CD8-positive, alpha-beta memory T cell (primary cell): Measurements from ENCODE around the gene MGST1. TPM values are rescaled to one million over a fixed set of nuclear protein-coding genes. Genes with fewer than 3 reads are reported as not detected.

Experiments
- CTCF ChIA-PET: fragments of 350-600 bp; sonication (Branson Sonifier 250); formaldehyde crosslinking; loops from one replicate; lab custom pipeline; 2021; ENCODE audit warnings: antibody characterized with exemption; lab: Charles Lee
- POLR2A ChIA-PET: fragments of 350-600 bp; sonication (Branson Sonifier 250); formaldehyde crosslinking; loops from one replicate; lab custom pipeline; 2021; ENCODE audit warnings: antibody characterized with exemption; lab: Charles Lee
- DNase-seq, 5 donors: peaks; one replicate each; pipeline versions ENCODE4 v3.0.0 to v3.0.0-alpha.2; 2020 to 2022; ENCODE audit warnings: mixed read lengths in 1 of 5
- H3K27ac ChIP-seq: one replicate; pipeline ENCODE4 v1.7.0; 2013; ENCODE audit warnings: low read depth, mild to moderate bottlenecking, low read length, moderate library complexity
- H3K27me3 ChIP-seq: 2 replicates; pipeline ENCODE4 v1.7.0; 2013; ENCODE audit warnings: low read length, mild to moderate bottlenecking; ENCODE audit not compliant: insufficient read depth, poor library complexity, severe bottlenecking
- H3K36me3 ChIP-seq: 2 replicates; pipeline ENCODE4 v1.7.0; 2013; ENCODE audit warnings: mild to moderate bottlenecking, low read length, moderate library complexity; ENCODE audit not compliant: insufficient read depth
- H3K4me1 ChIP-seq: 2 replicates; pipeline ENCODE4 v1.7.0; 2013; ENCODE audit warnings: mild to moderate bottlenecking, low read length, moderate library complexity; ENCODE audit not compliant: insufficient read depth
- H3K4me3 ChIP-seq: 2 replicates; pipeline ENCODE4 v1.7.0; 2013; ENCODE audit warnings: mild to moderate bottlenecking, low read length
- H3K9me3 ChIP-seq: 2 replicates; pipeline ENCODE4 v1.7.0; 2013; ENCODE audit warnings: mild to moderate bottlenecking, low read length
- H3K27ac Mint-ChIP-seq, 8 donors: one replicate each; pipeline ENCODE4 v1.8.0; 2020 to 2021; ENCODE audit warnings: mixed read lengths in 8 of 8, mild to moderate bottlenecking in 6 of 8, inconsistent platforms in 3 of 8, moderate library complexity in 3 of 8
- H3K27me3 Mint-ChIP-seq, 2 donors: one replicate each; pipeline ENCODE4 v1.8.0; 2020 to 2021; ENCODE audit warnings: mixed read lengths in 2 of 2, mild to moderate bottlenecking in 1 of 2, moderate library complexity in 1 of 2
- H3K36me3 Mint-ChIP-seq, 3 donors: one replicate each; pipeline ENCODE4 v1.8.0; 2020 to 2021; ENCODE audit warnings: mixed read lengths in 3 of 3, inconsistent platforms in 1 of 3, mild to moderate bottlenecking in 1 of 3
- H3K4me1 Mint-ChIP-seq, 3 donors: one replicate each; pipeline ENCODE4 v1.8.0; 2020 to 2021; ENCODE audit warnings: mixed read lengths in 3 of 3, inconsistent platforms in 1 of 3, mild to moderate bottlenecking in 1 of 3
- H3K4me3 Mint-ChIP-seq, 7 donors: one replicate each; pipeline ENCODE4 v1.8.0; 2020 to 2021; ENCODE audit warnings: mixed read lengths in 7 of 7, mild to moderate bottlenecking in 6 of 7, moderate library complexity in 4 of 7, inconsistent platforms in 2 of 7
- H3K9me3 Mint-ChIP-seq, 5 donors: one replicate each; pipeline ENCODE4 v1.8.0; 2020 to 2022; ENCODE audit warnings: mixed read lengths in 5 of 5, mild to moderate bottlenecking in 3 of 5, moderate library complexity in 2 of 5, inconsistent platforms in 1 of 5
- polyA plus RNA-seq: library from polyadenylated mRNA; unstranded; fragments of 300-500 nt; fragmentation: Illumina TruSeq; gene quantifications from one replicate; pipeline ENCODE4 v1.2.3, GENCODE V29; 2021
- total RNA-seq, 2 experiments: library from RNA; stranded (reverse); gene quantifications; one replicate each; pipeline ENCODE4 v1.2.3, GENCODE V29; 2021

The MGST1 gene
- total and polyA plus RNA-seq, 3 experiments from 2014 or later: 0.24 to 0.33 TPM; not detected in 1

GRCh38 chr12:16344269-16344668 is 3.2 kb upstream of the MGST1 start:
- no peak overlapping the region for H3K27ac ChIP-seq
- Mint-ChIP-seq H3K27me3 (peaks cover 0 to 5% of the 10 kb centered on the region in 2 donors), H3K9me3 (peaks cover 0 to 21% (median 4%) of the 10 kb centered on the region in 5 donors), H3K27ac (no peak overlapping the region), H3K4me1 (no peaks in the 10 kb centered on the region), H3K36me3 (no peaks in the 10 kb centered on the region), H3K4me3 (no peak overlapping the region)
- CTCF ChIA-PET: no interaction called here
- DNase-seq: no peak
- no peak overlapping the region for H3K4me3 ChIP-seq
- H3K9me3 ChIP-seq: no peaks in the 10 kb centered on the region
- no peaks in the 10 kb centered on the region for H3K36me3 ChIP-seq
- no peaks in the 10 kb centered on the region for H3K4me1 ChIP-seq
- no peaks in the 10 kb centered on the region for H3K27me3 ChIP-seq
- POLR2A ChIA-PET: no interaction called here

DNA sequence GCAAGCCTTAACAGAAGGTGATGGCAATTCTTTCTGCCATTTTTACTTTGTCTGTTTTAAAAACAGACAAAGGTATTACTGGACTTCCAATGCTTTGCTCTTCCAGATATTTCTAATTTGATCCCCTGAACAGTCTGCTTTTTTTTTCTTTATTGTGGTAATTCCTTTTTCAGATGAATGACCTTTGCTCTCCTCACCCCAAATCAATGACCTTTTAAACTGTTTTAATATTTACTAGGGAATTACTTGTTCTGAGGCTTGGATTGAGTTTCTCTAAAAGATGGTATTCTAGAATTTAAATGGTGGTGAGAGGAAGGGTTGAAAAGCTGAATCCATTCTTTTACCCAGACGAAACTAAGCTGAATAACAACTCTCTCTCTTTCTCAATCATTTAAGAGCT is 2.3 kb upstream of the MGST1 start:
- POLR2A ChIA-PET: no interaction called here
- H3K36me3 ChIP-seq: no peaks in the 10 kb centered on the region
- H3K27ac ChIP-seq: no peak overlapping the region
- no peaks in the 10 kb centered on the region for H3K36me3 Mint-ChIP-seq
- no peaks in the 10 kb centered on the region for H3K4me1 ChIP-seq
- H3K27me3 ChIP-seq: no peaks in the 10 kb centered on the region
- CTCF ChIA-PET: no interaction called here
- no peak overlapping the region for H3K4me3 Mint-ChIP-seq
- H3K9me3 Mint-ChIP-seq: peaks cover 0 to 24% (median 4%) of the 10 kb centered on the region in 5 donors
- no peaks in the 10 kb centered on the region for H3K9me3 ChIP-seq
- peaks cover 0 to 5% of the 10 kb centered on the region in 2 donors for H3K27me3 Mint-ChIP-seq
- no peak overlapping the region for H3K4me3 ChIP-seq
- DNase-seq: no peak
- no peak overlapping the region for H3K27ac Mint-ChIP-seq
- H3K4me1 Mint-ChIP-seq: no peaks in the 10 kb centered on the region

DNA sequence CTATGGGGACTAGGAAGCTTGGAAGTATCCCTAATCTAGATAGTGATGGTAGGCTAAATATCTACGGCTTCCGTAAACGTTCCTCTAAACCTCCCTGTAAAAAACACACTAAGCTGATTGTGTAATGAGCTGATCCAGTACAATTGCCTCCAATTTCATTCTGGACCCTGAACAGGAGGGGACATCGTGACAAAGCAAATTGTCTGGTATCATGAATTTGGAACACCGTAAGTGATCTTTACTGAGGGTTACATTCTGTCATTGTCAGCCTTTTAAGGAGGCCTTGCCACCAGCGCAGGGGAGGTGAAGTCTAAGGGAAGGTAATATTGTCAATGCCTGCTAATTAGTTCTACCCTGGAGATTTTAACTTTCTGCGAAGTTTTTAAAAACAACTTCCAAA is 487 bp upstream of the MGST1 start:
- no peak overlapping the region for H3K27ac Mint-ChIP-seq
- peaks cover 0 to 5% of the 10 kb centered on the region in 2 donors for H3K27me3 Mint-ChIP-seq
- Histone ChIP-seq H3K27me3 (no peaks in the 10 kb centered on the region), H3K4me1 (no peaks in the 10 kb centered on the region), H3K9me3 (no peaks in the 10 kb centered on the region), H3K27ac (no peak overlapping the region), H3K4me3 (no peak overlapping the region), H3K36me3 (no peaks in the 10 kb centered on the region)
- H3K36me3 Mint-ChIP-seq: no peaks in the 10 kb centered on the region
- ChIA-PET CTCF (no interaction called here), POLR2A (no interaction called here)
- no peaks in the 10 kb centered on the region for H3K4me1 Mint-ChIP-seq
- no peak overlapping the region for H3K4me3 Mint-ChIP-seq
- H3K9me3 Mint-ChIP-seq: peaks cover 0 to 21% (median 4%) of the 10 kb centered on the region in 5 donors
- no peak for DNase-seq

DNA sequence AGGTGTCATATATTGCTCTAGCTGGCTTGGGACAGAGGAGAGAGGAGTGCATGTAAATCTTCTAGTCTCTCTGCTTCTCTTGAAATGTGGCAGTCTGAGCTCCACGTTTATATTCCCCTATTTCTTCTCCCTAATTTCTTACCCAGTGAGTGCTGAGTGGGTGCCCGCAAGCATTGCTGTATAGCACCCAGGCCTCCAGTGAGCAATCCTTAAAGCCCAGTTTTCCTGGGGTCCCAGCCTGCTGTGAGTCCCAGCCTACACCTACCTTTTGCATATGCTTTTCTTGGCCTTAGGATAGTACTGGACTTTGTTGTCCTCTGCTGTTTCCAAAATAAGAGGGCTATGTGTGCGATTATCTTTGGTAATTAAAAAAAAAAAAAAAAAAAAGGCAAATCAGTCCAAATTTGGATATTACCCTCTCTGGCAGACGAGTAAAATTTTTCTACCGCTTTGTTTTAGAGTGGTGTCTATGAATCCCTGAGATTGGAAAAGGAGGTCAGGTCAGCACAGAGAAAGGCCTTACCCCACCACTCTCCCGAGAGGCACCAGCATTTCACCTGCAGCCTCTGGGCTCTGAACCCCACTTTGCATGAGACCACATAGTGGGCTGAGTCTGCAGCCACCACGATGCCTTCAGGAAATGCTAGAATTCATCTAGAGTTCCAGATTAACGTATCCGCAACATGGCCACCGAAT is 1.1 kb downstream of the MGST1 start:
- Histone ChIP-seq H3K27ac (no peak overlapping the region), H3K36me3 (no peaks in the 10 kb centered on the region), H3K4me1 (no peaks in the 10 kb centered on the region), H3K27me3 (no peaks in the 10 kb centered on the region), H3K4me3 (no peak overlapping the region), H3K9me3 (no peaks in the 10 kb centered on the region)
- Mint-ChIP-seq H3K36me3 (no peaks in the 10 kb centered on the region), H3K9me3 (peaks cover 0 to 15% (median 2%) of the 10 kb centered on the region in 5 donors), H3K27ac (no peak overlapping the region), H3K4me3 (no peak overlapping the region), H3K27me3 (peaks cover 0 to 5% of the 10 kb centered on the region in 2 donors), H3K4me1 (no peaks in the 10 kb centered on the region)
- ChIA-PET POLR2A (no interaction called here), CTCF (no interaction called here)
- no peak for DNase-seq

GRCh38 chr12:16349131-16349460 is 1.7 kb downstream of the MGST1 start:
- Histone ChIP-seq H3K9me3 (no peaks in the 10 kb centered on the region), H3K27ac (no peak overlapping the region), H3K4me3 (no peak overlapping the region), H3K4me1 (no peaks in the 10 kb centered on the region), H3K27me3 (no peaks in the 10 kb centered on the region), H3K36me3 (no peaks in the 10 kb centered on the region)
- CTCF ChIA-PET: no interaction called here
- Mint-ChIP-seq H3K27me3 (peaks cover 0 to 5% of the 10 kb centered on the region in 2 donors), H3K27ac (no peak overlapping the region), H3K4me1 (no peaks in the 10 kb centered on the region), H3K4me3 (no peak overlapping the region), H3K36me3 (no peaks in the 10 kb centered on the region), H3K9me3 (peaks cover 0 to 15% (median 2%) of the 10 kb centered on the region in 5 donors)
- DNase-seq: no peak
- POLR2A ChIA-PET: no interaction called here

- Histone ChIP-seq H3K4me3 (no peak overlapping the region), H3K27me3 (no peaks in the 10 kb centered on the region), H3K36me3 (no peaks in the 10 kb centered on the region), H3K27ac (no peak overlapping the region), H3K9me3 (no peaks in the 10 kb centered on the region), H3K4me1 (no peaks in the 10 kb centered on the region)
- H3K27ac Mint-ChIP-seq: no peak overlapping the region
- peaks cover 0 to 5% of the 10 kb centered on the region in 2 donors for H3K27me3 Mint-ChIP-seq
- peaks cover 0 to 12% (median 3%) of the 10 kb centered on the region in 5 donors for H3K9me3 Mint-ChIP-seq
- CTCF ChIA-PET: no interaction called here
- POLR2A ChIA-PET: no interaction called here
- no peaks in the 10 kb centered on the region for H3K36me3 Mint-ChIP-seq
- no peak overlapping the region for H3K4me3 Mint-ChIP-seq
- no peak for DNase-seq
- no peaks in the 10 kb centered on the region for H3K4me1 Mint-ChIP-seq
Measured at GRCh38 chr12:16350682-16351081, 3.2 kb downstream of the MGST1 start.

DNA sequence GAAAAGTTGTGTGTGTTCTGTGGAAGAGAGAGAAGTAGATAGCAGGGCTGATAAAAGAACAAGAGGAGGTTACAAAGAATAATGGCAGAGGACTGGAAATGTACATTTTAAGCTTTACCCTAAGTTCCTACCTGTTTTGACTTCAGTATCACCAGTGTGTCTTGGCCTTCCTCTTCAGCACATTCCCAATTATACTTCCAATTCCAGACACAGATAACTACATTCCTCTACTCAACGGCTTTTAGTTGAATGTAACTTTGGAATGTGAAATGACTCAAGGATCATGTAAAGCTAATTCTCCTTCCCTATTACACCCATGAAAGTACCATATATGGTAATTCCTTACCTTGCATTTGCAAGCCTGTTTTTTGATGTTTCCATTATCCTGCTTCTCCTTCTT is 5.0 kb downstream of the MGST1 start:
- ChIA-PET POLR2A (no interaction called here), CTCF (no interaction called here)
- H3K27ac Mint-ChIP-seq: no peak overlapping the region
- no peak overlapping the region for H3K27ac ChIP-seq
- H3K27me3 ChIP-seq: no peaks in the 10 kb centered on the region
- no peak for DNase-seq
- no peaks in the 10 kb centered on the region for H3K36me3 Mint-ChIP-seq
- H3K9me3 ChIP-seq: no peaks in the 10 kb centered on the region
- no peak overlapping the region for H3K4me3 Mint-ChIP-seq
- H3K4me1 ChIP-seq: no peaks in the 10 kb centered on the region
- no peak overlapping the region for H3K4me3 ChIP-seq
- peaks cover 0 to 9% (median 1%) of the 10 kb centered on the region in 5 donors for H3K9me3 Mint-ChIP-seq
- H3K4me1 Mint-ChIP-seq: no peaks in the 10 kb centered on the region
- no peaks in the 10 kb centered on the region for H3K27me3 Mint-ChIP-seq
- H3K36me3 ChIP-seq: no peaks in the 10 kb centered on the region

DNA sequence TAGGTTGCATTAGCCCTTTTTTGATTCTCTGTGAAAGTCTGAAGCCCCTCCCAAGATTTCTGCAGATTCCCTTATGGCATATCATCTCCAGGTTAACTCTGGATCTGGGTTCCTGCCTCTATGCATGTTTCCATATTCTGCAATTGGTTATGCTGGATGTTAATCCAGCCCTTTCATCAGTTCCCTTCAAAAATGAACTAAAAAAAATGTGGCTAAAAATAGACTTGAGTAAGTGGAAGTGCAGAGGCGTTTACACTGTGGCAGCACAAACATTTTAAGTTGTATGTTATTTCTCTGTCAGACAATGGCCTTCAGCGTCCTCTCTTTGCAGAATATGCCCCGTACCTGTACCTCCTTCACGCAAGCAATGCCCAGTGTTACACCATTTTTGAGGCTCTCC is 11.4 kb downstream of the MGST1 start:
- Mint-ChIP-seq H3K36me3 (no peaks in the 10 kb centered on the region), H3K9me3 (peaks cover 0 to 14% (median 5%) of the 10 kb centered on the region in 5 donors), H3K4me1 (no peaks in the 10 kb centered on the region), H3K4me3 (no peak overlapping the region), H3K27me3 (no peaks in the 10 kb centered on the region), H3K27ac (no peak overlapping the region)
- no peaks in the 10 kb centered on the region for H3K4me1 ChIP-seq
- ChIA-PET POLR2A (no interaction called here), CTCF (no interaction called here)
- H3K27ac ChIP-seq: no peak overlapping the region
- no peak for DNase-seq
- H3K4me3 ChIP-seq: no peak overlapping the region
- H3K36me3 ChIP-seq: no peaks in the 10 kb centered on the region
- H3K9me3 ChIP-seq: no peaks in the 10 kb centered on the region
- H3K27me3 ChIP-seq: no peaks in the 10 kb centered on the region
